SK-N-SH (cell line): ENCODE results near the gene CKM. TPM values are rescaled to one million over a fixed set of nuclear protein-coding genes. Genes with fewer than 3 reads are reported as not detected.

Experiments used
- CTCF ChIA-PET: fragments of 300-600, 350-600 bp; formaldehyde crosslinking; extraction: SDS; loops from one replicate; lab custom pipeline; 2021; lab: Yijun Ruan, JAX
- POLR2A ChIA-PET: fragments of 350-600 bp; sonication (Branson Sonifier 250); formaldehyde crosslinking; extraction: SDS; loops from one replicate; lab custom pipeline; 2020; ENCODE audit warnings: antibody characterized with exemption, inconsistent platforms; lab: Yijun Ruan, JAX
- DNase-seq: peaks from one replicate; pipeline ENCODE4 v3.0.0; 2012
- H2AFZ ChIP-seq: fragments of 200-600 bp; sonication (generic); 2 replicates; pipeline ENCODE4 v1.8.1; 2016; ENCODE audit warnings: antibody characterized with exemption, mild to moderate bottlenecking, low read depth
- H3F3A ChIP-seq: fragments of 200-600 bp; sonication (generic); replicated peaks from 2 replicates; pipeline ENCODE3; 2016; ENCODE audit warnings: antibody characterized with exemption, mild to moderate bottlenecking; ENCODE audit not compliant: insufficient read depth
- H3K27ac ChIP-seq, 2 experiments: fragments of 200-500 bp in 1 of 2; fragments of 200-600 bp in 1 of 2; sonication (Bioruptor generic) in 1 of 2; sonication (generic), shearing (Covaris generic) in 1 of 2; 2 replicates each; pipeline versions ENCODE4 v1.5.1 to v1.6.1; 2014 to 2016; ENCODE audit warnings: low read depth in 2 of 2, inconsistent platforms in 1 of 2, low read length in 1 of 2, mild to moderate bottlenecking in 1 of 2, mixed read lengths in 1 of 2
- H3K27me3 ChIP-seq: fragments of 200-600 bp; sonication (generic), shearing (Covaris generic); 2 replicates; pipeline ENCODE4 v1.6.1; 2016; ENCODE audit warnings: mixed run types; ENCODE audit not compliant: insufficient read depth
- H3K36me3 ChIP-seq, 2 experiments: fragments of 200-500 bp in 1 of 2; fragments of 200-600 bp in 1 of 2; sonication (Bioruptor generic) in 1 of 2; sonication (generic) in 1 of 2; replicated peaks in 1 of 2; 2 replicates each; pipeline versions ENCODE3 to v1.5.1; 2014 to 2016; ENCODE audit warnings: low read length in 1 of 2, mild to moderate bottlenecking in 1 of 2; ENCODE audit not compliant: insufficient read depth in 2 of 2, control insufficient read depth in 1 of 2
- H3K4me1 ChIP-seq, 2 experiments: fragments of 200-500 bp in 1 of 2; fragments of 200-600 bp in 1 of 2; sonication (Bioruptor generic) in 1 of 2; sonication (generic), shearing (Covaris generic) in 1 of 2; 2 replicates each; pipeline versions ENCODE4 v1.5.1 to v1.6.1; 2014 to 2016; ENCODE audit warnings: low read depth in 1 of 2, low read length in 1 of 2, mixed run types in 1 of 2; ENCODE audit not compliant: insufficient read depth in 2 of 2, control insufficient read depth in 1 of 2
- H3K4me2 ChIP-seq: fragments of 200-600 bp; sonication (generic), shearing (Covaris generic); 2 replicates; pipeline ENCODE4 v1.6.1; 2017; ENCODE audit warnings: mixed run types
- H3K4me3 ChIP-seq, 2 experiments: fragments of 200-500 bp in 1 of 2; fragments of 200-600 bp in 1 of 2; sonication (Bioruptor generic) in 1 of 2; sonication (generic), shearing (Covaris generic) in 1 of 2; 2 replicates each; pipeline versions ENCODE4 v1.5.1 to v1.8.1; 2014 to 2016; ENCODE audit warnings: low read depth in 2 of 2, inconsistent platforms in 1 of 2, low read length in 1 of 2, mild to moderate bottlenecking in 1 of 2, mixed read lengths in 1 of 2, moderate library complexity in 1 of 2
- H3K79me2 ChIP-seq: fragments of 200-600 bp; sonication (generic); 2 replicates; pipeline ENCODE4 v1.8.1; 2017; ENCODE audit warnings: mild to moderate bottlenecking; ENCODE audit not compliant: insufficient read depth
- H3K9ac ChIP-seq: fragments of 200-600 bp; sonication (generic); 2 replicates; pipeline ENCODE4 v1.6.1; 2017; ENCODE audit warnings: mixed run types
- H3K9me2 ChIP-seq: fragments of 200-600 bp; sonication (generic); 2 replicates; pipeline ENCODE4 v1.6.1; 2017; ENCODE audit warnings: mixed run types
- H3K9me3 ChIP-seq: fragments of 200-600 bp; sonication (generic); 2 replicates; pipeline ENCODE4 v1.6.1; 2017; ENCODE audit warnings: mixed run types, mild to moderate bottlenecking, moderate library complexity
- H4K20me1 ChIP-seq: fragments of 200-600 bp; sonication (generic); 2 replicates; pipeline ENCODE4 v1.6.1; 2017; ENCODE audit warnings: mild to moderate bottlenecking, mixed run types; ENCODE audit not compliant: insufficient read depth
- CHD2 ChIP-seq: fragments of 150-350 bp; IDR thresholded peaks from 2 replicates; pipeline ENCODE4 v1.6.1; 2018; ENCODE audit warnings: low read length; ENCODE audit not compliant: partially characterized antibody
- EP300 ChIP-seq, 2 experiments: IDR thresholded peaks; 2 replicates each; pipeline versions ENCODE4 v1.4.0 to v1.6.1; 2012; ENCODE audit warnings: borderline replicate concordance in 1 of 2, low read depth in 1 of 2, low read length in 1 of 2
- EZH2phosphoT487 ChIP-seq: fragments of 200-600 bp; sonication (generic); IDR thresholded peaks from 2 replicates; pipeline ENCODE4 v1.6.1; 2017; ENCODE audit warnings: low read depth, mixed run types, mild to moderate bottlenecking, antibody characterized with exemption, moderate library complexity, borderline replicate concordance
- FOSL2 ChIP-seq: IDR thresholded peaks from 2 replicates; pipeline ENCODE4 v1.4.0; 2012; ENCODE audit warnings: low read depth, mild to moderate bottlenecking, moderate library complexity, borderline replicate concordance
- FOXJ3 ChIP-seq: sonication (generic); formaldehyde crosslinking; IDR thresholded peaks from 2 replicates; pipeline ENCODE4 v1.5.1; 2020; ENCODE audit warnings: mild to moderate bottlenecking, missing genetic modification reagents
- JUND ChIP-seq: IDR thresholded peaks from 2 replicates; pipeline ENCODE4 v1.4.0; 2012
- MAX ChIP-seq: IDR thresholded peaks from 2 replicates; pipeline ENCODE4 v1.4.0; 2012; ENCODE audit warnings: low read depth
- MEF2A ChIP-seq: IDR thresholded peaks from 2 replicates; pipeline ENCODE4 v1.4.0; 2012; ENCODE audit warnings: low read depth, borderline replicate concordance
- MXI1 ChIP-seq: IDR thresholded peaks from 2 replicates; pipeline ENCODE4 v1.6.1; 2012; ENCODE audit warnings: mild to moderate bottlenecking, low read depth, low read length, improper control_type of control experiment
- RCOR1 ChIP-seq: fragments of 150-350 bp; IDR thresholded peaks from 2 replicates; pipeline ENCODE4 v1.6.1; 2017; ENCODE audit warnings: antibody characterized with exemption, low read length
- RFX5 ChIP-seq: IDR thresholded peaks from 2 replicates; pipeline ENCODE4 v1.6.1; 2012; ENCODE audit warnings: mild to moderate bottlenecking, improper control_type of control experiment, low read length
- RXRA ChIP-seq: IDR thresholded peaks from 2 replicates; pipeline ENCODE4 v1.4.0; 2012; ENCODE audit warnings: low read depth, mild to moderate bottlenecking, borderline replicate concordance
- SIN3A ChIP-seq: IDR thresholded peaks from 2 replicates; pipeline ENCODE4 v1.6.1; 2012; ENCODE audit warnings: low read depth, mild to moderate bottlenecking, low read length, moderate library complexity, borderline replicate concordance
- SMC3 ChIP-seq: IDR thresholded peaks from 2 replicates; pipeline ENCODE4 v1.6.1; 2012; ENCODE audit warnings: low read depth, low read length, improper control_type of control experiment
- TEAD4 ChIP-seq: IDR thresholded peaks from 2 replicates; pipeline ENCODE4 v1.4.0; 2012; ENCODE audit warnings: mild to moderate bottlenecking, borderline replicate concordance; ENCODE audit not compliant: insufficient read depth
- WGBS: methylation state at CpG from one replicate; pipeline ENCODE4 v1.1.6; 2017; ENCODE audit warnings: low lambda C conversion rate; 5-methylcytosine and 5-hydroxymethylcytosine counted together
- polyA plus RNA-seq, 3 experiments: library from polyadenylated mRNA; depleted of rRNA; stranded (reverse); fragments of >200 nt; gene quantifications; 2 replicates each; pipeline ENCODE4 v1.2.3, GENCODE V29; 2012

CKM gene
- polyA plus RNA-seq, 1 of the 3 experiments (the other 2 are of a cell fraction): 0.05 TPM

DNA sequence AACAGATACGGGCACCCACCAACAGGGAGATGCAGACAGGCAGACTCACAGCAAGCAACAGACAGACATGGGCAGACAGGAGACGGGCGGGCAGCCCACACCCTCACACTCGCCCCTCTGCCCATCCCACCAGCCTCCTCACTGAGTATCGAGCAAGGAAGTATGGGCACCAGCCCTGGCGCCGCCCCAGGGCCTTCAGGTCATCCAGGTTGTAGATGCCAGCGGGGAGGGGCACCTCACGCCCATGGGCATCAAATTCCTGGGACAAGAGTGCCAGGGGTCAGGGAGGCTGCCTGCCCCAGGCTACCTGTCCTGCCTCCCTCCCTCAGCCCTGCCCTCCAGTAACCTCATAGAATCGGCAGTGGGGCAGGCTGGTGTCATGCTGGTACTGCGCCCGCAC is 42.0 kb upstream of the CKM start:
- Histone ChIP-seq H3K4me1 (peaks cover 3 to 4% of the 10 kb centered on the region in 2 experiments; a peak in 1 of 4 replicates), H3K27me3 (no peaks in the 10 kb centered on the region), H3K4me3 (no peak overlapping the region), H3K9ac (no peak overlapping the region), H2AFZ (no peak overlapping the region), H3K36me3 (peaks cover 17 to 23% of the 10 kb centered on the region in 2 experiments), H4K20me1 (no peaks in the 10 kb centered on the region), H3F3A (no peaks in the 10 kb centered on the region), H3K9me2 (no peaks in the 10 kb centered on the region), H3K27ac (no peak overlapping the region), H3K4me2 (no peak overlapping the region), H3K9me3 (no peaks in the 10 kb centered on the region), H3K79me2 (peaks cover 40% of the 10 kb centered on the region)
- ChIA-PET CTCF (interaction anchor here (1.0 kb wide), 1 partner anchor 118 kb away, joined by 3 read pairs; no protein-coding TSS in a partner anchor), POLR2A (no interaction called here)
- WGBS: 86% methylated on average over 10 of the region's 12 CpGs
- no peak for DNase-seq
- TF ChIP-seq SMC3: no peak

DNA sequence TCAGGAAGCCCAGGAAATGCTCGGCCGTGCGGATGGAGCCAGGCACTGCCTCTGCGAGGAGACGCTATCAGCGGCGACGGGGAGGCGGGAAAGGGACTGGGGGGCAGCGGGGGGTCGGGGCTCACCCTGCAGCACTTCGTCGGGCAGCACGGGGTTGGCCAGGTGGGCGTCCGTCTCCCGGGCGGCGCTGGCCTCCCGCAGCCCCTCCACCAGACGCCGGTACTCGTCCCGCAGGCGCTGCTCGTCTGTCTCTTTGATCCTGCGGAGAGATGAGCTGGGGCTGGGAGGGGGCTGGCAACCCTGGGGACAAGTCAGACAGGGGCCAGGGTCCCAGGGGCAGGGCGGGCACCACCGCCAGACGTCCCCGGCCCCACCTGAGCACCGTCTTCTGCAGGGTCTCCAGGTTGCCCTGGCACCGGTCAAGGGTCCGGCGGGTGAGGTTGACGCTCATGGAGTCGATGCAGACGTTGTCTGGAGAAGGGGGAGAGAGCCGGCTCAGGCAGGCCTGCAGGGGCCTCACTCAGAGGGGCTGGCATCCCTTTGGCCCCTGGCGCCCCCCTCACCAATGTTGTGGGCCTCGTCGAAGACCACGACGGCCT is 41.3 kb upstream of the CKM start:
- H3K27ac ChIP-seq: no peak overlapping the region
- H3K9ac ChIP-seq: no peak overlapping the region
- no peaks in the 10 kb centered on the region for H3K9me2 ChIP-seq
- no peaks in the 10 kb centered on the region for H4K20me1 ChIP-seq
- H3F3A ChIP-seq: no peaks in the 10 kb centered on the region
- peaks cover 17 to 28% of the 10 kb centered on the region in 2 experiments for H3K36me3 ChIP-seq
- ChIA-PET POLR2A (no interaction called here), CTCF (no interaction called here)
- H3K4me1 ChIP-seq: peaks cover 0 to 2% of the 10 kb centered on the region in 2 experiments; a peak in 1 of 4 replicates
- H3K79me2 ChIP-seq: peaks cover 33% of the 10 kb centered on the region
- DNase-seq: no peak
- TF ChIP-seq MXI1 (no peak), RCOR1 (no peak), FOSL2 (no peak), SIN3A (no peak), CHD2 (no peak), TEAD4 (no peak), RXRA (no peak), MAX (no peak), FOXJ3 (CRISPR knock-in tag) (no peak), EP300 (IDR thresholded peaks at IDR 0.05; ENCODE audit: borderline replicate concordance in 1 of 2, low read depth in 1 of 2, low read length in 1 of 2) (no peak), EZH2phosphoT487 (no peak), MEF2A (no peak), RFX5 (no peak), JUND (no peak)
- H2AFZ ChIP-seq: no peak overlapping the region
- no peak overlapping the region for H3K4me3 ChIP-seq
- H3K9me3 ChIP-seq: no peaks in the 10 kb centered on the region
- no peak overlapping the region for H3K4me2 ChIP-seq
- WGBS: 96% methylated on average over 20 of the region's 44 CpGs
- no peaks in the 10 kb centered on the region for H3K27me3 ChIP-seq
